RWPE2 (cell line): ENCODE data around the gene ADAMTS7.
"Not testable (repeated sequence)": the region's sequence is repeated elsewhere in the genome, so short reads cannot be mapped to it uniquely, and the experiment has no call there.

Experiments
- ATAC-seq: fragments of 200-7000 bp; cut with Tn5 transposase; 3 replicates; pipeline ENCODE4 v1.9.1; 2021; ENCODE audit warnings: low read depth
- DNase-seq: peaks from one replicate; pipeline ENCODE4 v3.0.0-alpha.2; 2020; ENCODE audit warnings: low spot score
- H3K27ac ChIP-seq: fragments of 450-650 bp; 2 replicates; pipeline ENCODE4 v1.5.1; 2017; ENCODE audit warnings: mild to moderate bottlenecking; ENCODE audit not compliant: poor library complexity, severe bottlenecking
- H3K27me3 ChIP-seq: fragments of 250-450 bp; sonication (Bioruptor Pico); 2 replicates; pipeline ENCODE4 v1.5.1; 2021; ENCODE audit warnings: mild to moderate bottlenecking, moderate library complexity; ENCODE audit not compliant: insufficient read depth, poor library complexity, severe bottlenecking
- H3K36me3 ChIP-seq: fragments of 250-450 bp; sonication (Bioruptor Pico); 2 replicates; pipeline ENCODE4 v1.5.1; 2020; ENCODE audit warnings: low read depth, mild to moderate bottlenecking, moderate library complexity
- H3K4me1 ChIP-seq: fragments of 250-450 bp; sonication (Bioruptor Pico); 2 replicates; pipeline ENCODE4 v1.5.1; 2021; ENCODE audit warnings: mild to moderate bottlenecking, moderate library complexity; ENCODE audit not compliant: insufficient read depth, poor library complexity, severe bottlenecking
- H3K4me3 ChIP-seq: fragments of 250-450 bp; sonication (Bioruptor Pico); 2 replicates; pipeline ENCODE4 v1.5.1; 2021; ENCODE audit warnings: mild to moderate bottlenecking, moderate library complexity; ENCODE audit not compliant: severe bottlenecking
- H3K9me3 ChIP-seq: fragments of 250-450 bp; sonication (Bioruptor Pico); 2 replicates; pipeline ENCODE4 v1.5.1; 2021; ENCODE audit warnings: mild to moderate bottlenecking, moderate library complexity; ENCODE audit not compliant: severe bottlenecking
- TF ChIP-seq, protein P1 (sequence below): fragments of 450-650 bp; IDR thresholded peaks from one replicate; pipeline ENCODE4 v1.5.1; 2017; ENCODE audit warnings: mild to moderate bottlenecking, moderate library complexity; ENCODE audit not compliant: poor library complexity, severe bottlenecking

Gene ADAMTS7

DNA sequence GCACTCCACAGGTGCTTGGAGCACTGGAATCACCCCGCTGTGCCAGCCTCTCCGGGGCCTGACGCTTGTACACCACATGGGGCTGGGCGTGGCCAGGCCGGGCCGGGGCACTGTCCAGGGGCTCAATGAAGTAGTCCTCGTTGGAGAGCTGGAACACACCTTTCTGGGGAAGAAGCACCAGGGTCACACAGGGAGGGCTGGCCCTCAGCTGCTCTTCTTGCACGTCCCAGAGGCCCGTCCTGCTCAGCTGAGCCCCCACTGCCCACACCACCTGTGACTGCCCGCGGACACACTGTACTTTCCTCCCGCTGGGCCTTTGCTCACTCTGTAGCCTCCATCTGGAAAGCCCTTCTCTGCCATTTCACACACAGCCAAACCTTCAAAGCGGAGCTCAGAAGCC, 13.3 kb downstream of the ADAMTS7 start:
- H3K36me3 ChIP-seq: no peaks in the 10 kb centered on the region
- TF ChIP-seq, protein P1, sequence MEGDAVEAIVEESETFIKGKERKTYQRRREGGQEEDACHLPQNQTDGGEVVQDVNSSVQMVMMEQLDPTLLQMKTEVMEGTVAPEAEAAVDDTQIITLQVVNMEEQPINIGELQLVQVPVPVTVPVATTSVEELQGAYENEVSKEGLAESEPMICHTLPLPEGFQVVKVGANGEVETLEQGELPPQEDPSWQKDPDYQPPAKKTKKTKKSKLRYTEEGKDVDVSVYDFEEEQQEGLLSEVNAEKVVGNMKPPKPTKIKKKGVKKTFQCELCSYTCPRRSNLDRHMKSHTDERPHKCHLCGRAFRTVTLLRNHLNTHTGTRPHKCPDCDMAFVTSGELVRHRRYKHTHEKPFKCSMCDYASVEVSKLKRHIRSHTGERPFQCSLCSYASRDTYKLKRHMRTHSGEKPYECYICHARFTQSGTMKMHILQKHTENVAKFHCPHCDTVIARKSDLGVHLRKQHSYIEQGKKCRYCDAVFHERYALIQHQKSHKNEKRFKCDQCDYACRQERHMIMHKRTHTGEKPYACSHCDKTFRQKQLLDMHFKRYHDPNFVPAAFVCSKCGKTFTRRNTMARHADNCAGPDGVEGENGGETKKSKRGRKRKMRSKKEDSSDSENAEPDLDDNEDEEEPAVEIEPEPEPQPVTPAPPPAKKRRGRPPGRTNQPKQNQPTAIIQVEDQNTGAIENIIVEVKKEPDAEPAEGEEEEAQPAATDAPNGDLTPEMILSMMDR: no peak
- no peak for DNase-seq
- no peaks in the 10 kb centered on the region for H3K27me3 ChIP-seq
- no peak for ATAC-seq
- no peak overlapping the region for H3K4me3 ChIP-seq
- H3K9me3 ChIP-seq: no peaks in the 10 kb centered on the region
- H3K27ac ChIP-seq: peak overlapping the region; percentile 59
- peaks cover 9% of the 10 kb centered on the region for H3K4me1 ChIP-seq

DNA sequence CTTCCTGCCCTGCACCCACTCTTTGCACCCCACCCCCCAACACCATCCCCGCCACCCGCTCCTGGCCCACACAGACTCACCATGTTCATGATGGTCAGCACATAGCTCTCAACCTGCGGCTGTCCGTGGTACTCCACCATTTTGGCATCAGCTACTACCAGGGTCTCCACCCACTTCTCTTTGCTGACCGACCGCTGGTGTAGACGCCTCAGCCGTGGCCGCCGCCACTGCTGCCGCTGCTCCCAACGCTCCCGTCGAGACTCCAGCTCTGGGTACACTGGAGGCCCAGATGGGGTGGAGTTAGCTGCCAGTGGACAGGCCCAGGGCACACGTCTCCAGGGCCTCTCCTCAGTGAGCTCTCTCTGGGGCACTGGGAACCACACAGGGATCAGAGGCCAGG, 14.8 kb downstream of the ADAMTS7 start:
- no peaks in the 10 kb centered on the region for H3K27me3 ChIP-seq
- H3K36me3 ChIP-seq: no peaks in the 10 kb centered on the region
- DNase-seq (no peak), ATAC-seq (no peak)
- no peaks in the 10 kb centered on the region for H3K9me3 ChIP-seq
- no peak overlapping the region for H3K27ac ChIP-seq
- no peak overlapping the region for H3K4me3 ChIP-seq
- peaks cover 9% of the 10 kb centered on the region for H3K4me1 ChIP-seq
- TF ChIP-seq, protein P1: no peak

DNA sequence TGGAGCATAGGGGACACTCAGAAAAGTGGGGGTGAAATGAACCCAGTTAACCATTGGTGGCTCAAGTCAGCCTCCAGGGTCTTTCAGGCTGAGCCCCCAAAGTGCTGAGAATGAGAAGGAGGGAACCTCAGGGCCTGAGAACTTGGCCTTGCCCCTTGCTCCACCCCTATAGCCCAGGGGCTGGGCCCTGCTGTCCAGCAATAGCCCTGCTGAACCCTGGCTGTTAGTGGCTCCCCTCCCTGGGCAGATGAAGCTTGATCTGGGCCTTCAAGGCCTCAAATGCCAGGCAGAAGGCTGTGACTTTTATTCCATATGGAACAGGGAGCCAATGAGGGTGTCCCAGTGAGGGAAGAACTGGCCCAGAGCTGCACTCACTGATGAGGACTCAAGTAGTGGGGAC, 16.2 kb downstream of the ADAMTS7 start:
- no peaks in the 10 kb centered on the region for H3K9me3 ChIP-seq
- TF ChIP-seq, protein P1: no peak
- H3K4me1 ChIP-seq: peaks cover 9% of the 10 kb centered on the region
- no peaks in the 10 kb centered on the region for H3K36me3 ChIP-seq
- DNase-seq (no peak), ATAC-seq (no peak)
- no peak overlapping the region for H3K27ac ChIP-seq
- H3K4me3 ChIP-seq: no peak overlapping the region
- H3K27me3 ChIP-seq: no peaks in the 10 kb centered on the region

DNA sequence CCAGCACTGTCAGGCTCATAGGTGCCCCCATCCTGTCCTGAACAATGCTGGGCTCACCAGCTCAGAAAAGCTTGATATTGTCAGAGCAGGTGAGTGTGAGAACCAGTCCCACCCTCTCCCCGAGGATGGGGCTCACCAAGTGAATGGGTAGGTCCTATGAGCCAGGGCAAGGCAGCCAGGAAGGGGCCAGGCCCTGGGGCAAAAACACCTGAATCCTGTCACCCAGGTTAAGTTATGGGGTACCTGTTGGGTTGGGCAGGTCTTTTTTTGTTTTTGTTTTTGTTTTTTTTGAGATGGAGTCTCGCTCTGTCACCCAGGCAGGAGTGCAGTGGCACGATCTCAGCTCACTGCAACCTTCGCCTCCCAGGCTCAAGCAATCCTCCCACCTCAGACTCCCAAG, 16.8 kb downstream of the ADAMTS7 start:
- not testable (repeated sequence) for DNase-seq, H3K36me3 ChIP-seq

DNA sequence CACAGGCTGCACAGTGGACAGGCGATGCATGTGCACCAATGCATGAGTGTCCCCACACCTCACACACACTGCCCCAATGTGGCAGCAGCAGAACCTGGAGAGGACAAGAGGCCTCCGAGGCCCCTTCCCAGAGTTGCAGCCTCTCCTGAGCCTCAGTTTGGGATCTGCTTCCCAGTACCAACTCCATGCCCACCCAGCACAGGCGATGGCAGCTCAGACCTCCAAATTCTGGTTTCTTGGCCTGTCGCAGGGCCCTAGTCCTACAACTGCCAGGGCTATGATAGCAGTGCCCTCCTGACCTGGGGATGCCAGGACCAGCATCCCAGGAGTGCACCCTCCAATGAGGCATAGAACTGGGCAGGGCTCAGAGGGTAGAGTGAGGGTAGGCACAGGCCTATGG, 19.9 kb downstream of the ADAMTS7 start:
- no peak overlapping the region for H3K4me3 ChIP-seq
- H3K9me3 ChIP-seq: no peaks in the 10 kb centered on the region
- TF ChIP-seq, protein P1: no peak
- H3K36me3 ChIP-seq: no peaks in the 10 kb centered on the region
- no peak for DNase-seq
- H3K27me3 ChIP-seq: no peaks in the 10 kb centered on the region
- H3K27ac ChIP-seq: no peak overlapping the region
- no peak for ATAC-seq
- no peaks in the 10 kb centered on the region for H3K4me1 ChIP-seq

More for the DNA sequence above, 16.8 kb downstream of the ADAMTS7 start:
- H3K27ac ChIP-seq, H3K4me1 ChIP-seq, H3K4me3 ChIP-seq, H3K27me3 ChIP-seq, ATAC-seq, H3K9me3 ChIP-seq: not testable (repeated sequence)
